GM19463 (cell line): Measurements from ENCODE around the gene MARCHF6.
A peak's percentile ranks its signal among the peaks of the same experiment; 100 is the strongest.
"Not testable (repeated sequence)": the region's sequence is repeated elsewhere in the genome, so short reads cannot be mapped to it uniquely, and the experiment has no call there.

Experiments used
- ATAC-seq: cut with Tn5 transposase; IDR thresholded peaks from one replicate; pipeline ENCODE4 v1.9.1; 2021; ENCODE audit warnings: mild to moderate bottlenecking, moderate library complexity; ENCODE audit not compliant: unreplicated experiment

Gene MARCHF6

GRCh38 chr5:10323588-10324488 is 29.7 kb upstream of the MARCHF6 start:
- ATAC-seq = no peak

DNA sequence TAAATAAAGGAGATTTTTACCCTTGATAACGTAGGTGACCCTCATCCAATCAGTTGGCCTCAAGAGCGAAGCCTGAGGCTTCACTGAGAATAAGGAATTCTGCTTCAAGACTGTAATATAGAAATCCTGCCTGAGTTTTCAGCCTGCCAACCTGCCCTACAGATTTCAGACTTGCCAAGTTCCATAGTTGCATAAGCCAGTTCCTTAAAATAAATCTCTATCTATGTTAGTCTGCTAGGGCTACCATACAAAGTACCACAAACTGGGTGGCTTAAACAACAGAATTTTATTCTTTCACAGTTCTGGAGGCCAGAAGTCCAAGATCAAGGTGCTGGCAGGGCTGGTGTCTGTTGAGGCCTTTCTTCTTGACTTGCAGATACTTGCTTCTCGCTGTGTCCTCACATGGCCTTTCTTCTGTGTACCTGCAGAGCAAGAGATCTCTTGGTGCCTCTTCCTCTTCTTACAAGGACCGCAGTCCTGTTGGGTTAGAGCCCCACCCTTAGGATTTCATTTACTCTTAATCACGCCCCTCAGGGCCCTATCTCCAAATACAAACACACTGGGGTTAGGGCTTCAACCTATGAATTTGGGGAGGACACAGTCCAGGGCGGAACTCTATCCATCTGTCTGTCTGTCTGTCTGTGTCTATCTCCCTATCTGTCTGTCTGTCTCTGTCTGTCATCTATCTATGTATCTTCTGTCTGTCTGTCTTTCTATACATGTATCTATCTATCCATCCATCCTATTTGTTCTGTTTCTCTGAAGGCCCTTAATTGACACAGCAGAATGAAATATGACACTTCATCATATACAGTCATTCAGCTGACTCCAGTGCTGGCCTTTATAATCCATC is 28.8 kb upstream of the MARCHF6 start:
- ATAC-seq = no peak

DNA sequence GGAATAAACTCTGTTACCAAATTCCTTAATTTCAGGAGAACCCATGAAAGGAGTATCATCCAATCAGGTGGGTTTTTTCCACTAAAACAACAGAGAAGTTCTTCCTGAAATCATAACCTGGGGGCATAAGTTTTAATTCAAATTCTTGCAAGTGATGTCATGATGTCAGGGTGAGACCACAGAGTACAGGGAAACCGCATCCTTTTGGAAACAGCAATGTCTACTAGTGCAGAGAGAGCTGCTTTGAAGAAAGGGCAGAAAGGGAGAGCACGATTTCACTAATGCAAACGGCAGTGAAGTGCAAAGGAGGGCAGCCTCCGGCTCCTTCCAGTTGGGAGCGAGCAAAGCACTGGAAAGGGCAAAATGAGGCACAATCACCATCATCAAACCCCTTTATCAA is 25.2 kb upstream of the MARCHF6 start:
- no peak for ATAC-seq

DNA sequence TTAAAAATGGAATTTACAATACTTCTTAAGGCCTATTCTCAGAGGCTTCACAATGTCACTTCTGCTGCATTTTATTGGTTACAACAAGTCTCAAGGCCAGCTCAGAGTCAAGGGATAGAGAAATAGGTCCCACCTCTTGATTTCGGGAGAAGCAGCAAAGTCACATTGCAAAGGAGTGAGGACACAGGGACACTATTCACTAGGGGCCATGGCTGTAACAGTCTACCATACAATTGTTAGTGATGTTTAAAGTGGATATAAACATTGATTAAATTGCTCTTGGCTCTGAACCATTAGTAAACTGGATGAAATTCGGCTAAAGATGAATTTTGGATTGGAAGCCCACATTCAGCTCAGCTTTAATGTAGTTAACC is 24.1 kb upstream of the MARCHF6 start:
- ATAC-seq = no peak

DNA sequence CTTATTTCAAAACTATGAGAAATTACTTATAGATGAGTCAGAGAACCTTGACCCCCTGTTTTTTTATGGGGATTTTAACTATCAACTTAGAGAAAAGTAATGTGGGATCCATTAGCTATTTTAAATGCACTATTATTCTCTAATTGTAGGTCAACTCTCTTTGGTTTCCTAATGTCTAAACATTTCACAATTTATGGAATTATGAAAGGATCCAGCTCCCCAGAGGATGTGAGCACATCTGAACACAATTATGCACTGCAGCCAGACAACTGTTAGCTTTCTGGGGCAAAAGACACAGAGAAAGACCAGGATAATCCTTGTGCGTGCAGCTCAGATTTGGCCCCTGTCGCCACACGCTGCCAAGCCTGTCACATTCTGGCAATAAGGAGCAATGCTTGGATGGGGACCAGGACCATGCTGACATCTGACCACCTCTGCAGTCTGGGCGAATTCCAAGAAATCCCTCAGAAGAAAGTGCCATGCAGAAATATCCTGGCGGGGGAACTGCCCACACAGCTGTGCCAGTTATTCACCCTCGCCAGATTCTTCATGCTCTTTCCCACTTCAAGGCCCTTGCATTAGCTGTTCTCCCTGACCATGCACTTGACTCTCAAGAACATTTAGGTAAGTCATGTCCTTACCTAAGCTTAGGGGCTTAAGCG is 23.5 kb upstream of the MARCHF6 start:
- no peak for ATAC-seq

DNA sequence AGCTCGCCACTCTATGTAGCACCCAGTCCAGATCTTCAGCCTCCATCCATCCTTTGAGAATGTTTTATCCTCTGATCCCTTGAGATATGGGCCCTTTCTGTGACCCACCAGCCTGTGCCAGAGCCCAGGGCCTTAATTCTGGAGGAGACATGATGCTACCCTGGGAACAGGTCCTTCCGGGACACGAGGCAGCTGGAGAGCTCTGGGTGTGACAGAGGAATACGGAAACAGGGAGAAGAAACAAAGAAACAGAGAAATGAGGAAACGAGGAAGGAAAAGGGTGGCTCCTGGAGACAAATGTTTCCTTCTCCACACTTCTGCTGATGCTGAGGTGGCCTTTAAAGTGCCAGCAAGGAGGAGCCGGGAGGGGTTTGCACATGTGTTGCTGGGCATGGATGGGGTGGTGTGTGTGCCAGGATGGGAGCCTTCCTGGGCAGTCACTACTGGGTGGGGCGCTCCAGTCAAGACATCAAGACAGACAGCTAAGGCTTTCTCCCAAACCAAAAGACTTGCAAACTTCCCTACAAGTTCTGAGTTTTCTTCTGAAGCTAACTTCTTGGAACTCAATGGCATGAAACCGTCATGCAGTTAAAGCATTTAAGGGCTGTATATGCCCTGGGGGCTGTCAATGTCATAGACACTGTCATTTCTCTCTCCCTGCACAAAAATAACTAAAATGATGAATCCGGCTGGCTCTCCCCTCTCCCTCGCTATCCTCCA is 22.8 kb upstream of the MARCHF6 start:
- no peak for ATAC-seq

DNA sequence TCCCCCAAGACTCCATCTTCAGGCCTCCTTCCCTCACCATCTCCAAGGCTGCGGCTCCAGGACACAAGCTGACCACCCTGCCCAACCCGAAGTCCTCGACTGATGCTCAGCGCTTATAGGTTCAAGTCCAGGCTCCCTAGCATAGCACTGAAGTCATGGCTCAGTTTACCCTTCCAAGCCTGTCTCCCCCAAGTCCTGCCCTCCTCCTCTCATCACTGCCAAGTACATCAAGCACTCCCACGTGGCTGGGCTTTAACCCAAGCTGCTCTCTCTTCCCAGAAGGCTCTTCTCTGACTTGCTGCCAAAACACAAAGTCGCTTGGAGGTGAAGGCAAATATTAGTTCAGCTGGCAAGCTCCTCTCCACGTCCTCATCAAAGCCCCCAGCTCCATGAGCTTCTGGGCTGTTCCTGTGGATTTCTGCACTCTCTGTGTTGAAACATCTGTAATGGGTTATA is 22.1 kb upstream of the MARCHF6 start:
- ATAC-seq = no peak

GRCh38 chr5:10332301-10332700 is 21.2 kb upstream of the MARCHF6 start:
- no peak for ATAC-seq

DNA sequence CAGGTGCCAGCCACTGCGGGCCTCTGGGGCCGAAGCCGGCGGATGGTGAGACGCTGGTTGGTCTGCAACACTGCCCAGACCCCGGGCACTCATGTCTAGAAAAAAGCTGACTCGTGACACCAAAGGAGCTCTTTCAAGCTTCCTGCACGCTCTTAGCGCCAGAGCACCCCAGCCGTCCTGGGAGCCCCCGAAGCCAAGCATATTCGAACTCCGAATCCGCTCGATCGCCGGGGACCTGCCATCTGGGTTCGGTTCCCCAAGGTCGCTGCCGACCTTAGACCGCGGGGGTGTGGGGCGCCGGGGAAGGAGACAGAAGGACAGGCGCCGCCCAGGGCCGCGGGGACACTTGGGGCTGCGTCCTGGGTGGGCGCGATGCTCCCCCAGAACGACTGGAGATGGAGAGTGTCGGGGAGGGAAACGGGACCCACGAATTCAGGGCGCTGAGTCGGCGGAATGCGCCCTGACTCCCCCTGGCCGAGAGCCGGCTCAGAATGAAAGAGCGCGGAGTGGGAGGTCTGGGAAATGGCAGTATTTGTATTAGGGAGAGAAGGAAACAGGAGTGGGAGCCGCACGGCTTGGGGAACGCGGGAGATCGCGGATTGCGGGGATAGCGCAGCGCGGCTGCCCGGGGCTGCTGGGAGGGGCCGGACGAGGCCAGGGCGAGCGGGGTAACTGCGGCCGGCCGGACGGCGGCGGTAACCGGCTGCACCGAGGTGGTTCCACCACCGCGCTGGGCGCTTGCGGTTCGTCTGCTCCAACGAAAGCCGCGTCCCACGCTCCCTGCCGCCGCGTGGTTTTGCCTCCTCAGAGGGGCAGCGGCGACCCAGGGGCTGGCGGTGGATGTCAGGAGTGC is 20.1 kb upstream of the MARCHF6 start:
- ATAC-seq = peak; percentile 69

- ATAC-seq = no peak
Measured at GRCh38 chr5:10334831-10335230, 18.7 kb upstream of the MARCHF6 start.

DNA sequence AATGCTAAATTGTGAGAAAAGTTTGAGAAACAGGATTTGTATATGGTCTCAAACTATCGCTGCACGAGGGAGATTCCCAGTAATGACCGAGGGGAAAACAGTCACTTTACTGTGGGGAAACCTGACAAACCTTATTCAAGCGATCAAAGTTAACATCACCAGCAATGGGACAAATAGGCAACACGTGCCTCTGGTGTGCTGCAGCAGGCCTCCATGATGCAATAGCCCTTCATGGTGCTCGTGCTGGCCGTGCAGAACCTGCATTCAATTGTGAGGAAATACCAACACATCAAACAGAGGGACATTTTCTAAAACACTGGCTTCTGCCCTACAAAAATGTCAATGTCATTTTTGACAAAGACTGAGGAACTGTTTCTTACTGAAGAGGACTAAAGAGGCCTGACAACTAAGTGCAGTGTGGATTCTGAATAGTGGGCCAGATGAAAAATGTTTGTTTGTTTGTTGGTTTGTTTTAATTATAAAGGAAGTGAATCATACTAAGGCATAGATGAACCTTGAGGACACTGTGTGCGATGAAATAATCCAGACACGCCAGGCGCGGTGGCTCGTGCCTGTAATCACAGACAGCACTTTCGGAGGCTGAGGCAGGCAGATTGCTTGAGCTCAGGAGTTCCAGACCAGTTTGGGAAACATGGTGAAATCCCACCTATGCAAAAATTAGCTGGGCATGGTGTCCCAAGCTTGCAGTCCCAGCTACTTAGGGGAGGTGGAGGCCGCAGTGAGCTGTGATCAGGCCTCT is 17.6 kb upstream of the MARCHF6 start:
- no peak for ATAC-seq

GRCh38 chr5:10337107-10337506 is 16.4 kb upstream of the MARCHF6 start:
- ATAC-seq = no peak

DNA sequence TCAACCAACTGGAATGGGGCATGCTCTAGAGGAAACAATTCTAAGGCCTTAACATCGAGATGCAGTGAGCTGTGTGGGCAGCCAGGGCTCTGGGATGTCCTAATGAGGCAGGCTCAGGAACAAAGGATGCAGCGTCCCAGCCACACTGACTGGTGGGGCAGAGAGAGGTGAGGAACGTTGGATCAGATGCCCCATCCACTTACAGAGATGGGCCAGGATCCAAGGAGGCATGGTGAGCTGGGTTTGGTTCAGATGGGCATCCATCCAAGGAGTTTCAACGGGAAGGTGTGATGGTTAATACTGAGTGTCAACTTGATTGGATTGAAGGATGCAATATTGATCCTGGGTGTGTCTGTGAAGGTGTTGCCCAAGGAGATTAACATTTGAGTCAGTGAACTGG is 15.5 kb upstream of the MARCHF6 start:
- ATAC-seq = no peak

DNA sequence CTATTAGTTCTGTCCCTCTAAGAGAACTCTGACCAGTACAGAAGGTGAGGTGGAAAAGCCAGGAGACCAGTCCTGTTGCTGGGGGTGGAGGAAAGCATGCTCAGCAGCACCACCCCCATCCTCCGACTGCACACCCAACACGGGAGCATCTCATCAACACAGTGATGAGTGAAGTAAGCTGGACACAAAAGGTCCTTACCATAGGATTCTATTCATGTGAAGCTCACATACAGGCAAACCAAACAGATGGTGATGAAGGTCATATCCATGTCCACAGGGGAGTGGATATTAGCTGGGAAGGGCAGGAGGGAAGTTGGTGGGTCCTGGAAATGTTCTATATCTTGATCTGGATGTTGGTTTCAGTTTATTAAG is 14.8 kb upstream of the MARCHF6 start:
- ATAC-seq = no peak

GRCh38 chr5:10339058-10339811 is 14.3 kb upstream of the MARCHF6 start:
- ATAC-seq = no peak

GRCh38 chr5:10339958-10340357 is 13.5 kb upstream of the MARCHF6 start:
- no peak for ATAC-seq

- no peak for ATAC-seq
Measured at GRCh38 chr5:10343486-10343885, 10.0 kb upstream of the MARCHF6 start.

DNA sequence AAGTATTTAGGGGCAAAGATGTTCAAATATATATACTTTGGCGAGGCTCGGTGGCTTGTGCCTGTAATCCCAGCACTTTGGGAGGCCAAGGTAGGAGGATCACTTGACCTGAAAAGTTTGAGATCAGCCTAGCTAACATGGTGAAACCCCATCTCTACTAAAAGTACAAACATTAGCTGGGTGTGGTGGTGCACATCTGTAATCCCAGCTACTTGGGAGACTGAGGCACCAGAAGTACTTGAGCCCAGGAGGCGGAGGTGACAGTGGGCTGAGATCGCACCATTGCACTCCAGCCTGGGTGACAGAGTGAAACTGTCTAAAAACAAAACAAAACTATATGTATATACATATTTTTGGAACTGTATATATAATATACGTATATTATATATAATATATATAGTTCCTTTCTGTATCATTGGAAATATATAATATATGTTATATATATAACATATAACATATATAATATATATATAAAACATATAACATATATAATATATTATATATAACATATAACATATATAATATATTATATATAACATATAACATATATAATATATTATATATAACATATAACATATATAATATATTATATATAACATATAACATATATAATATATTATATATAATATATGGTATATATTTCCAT is 8.9 kb upstream of the MARCHF6 start:
- not testable (repeated sequence) for ATAC-seq
